ENCODE measurements around the gene RAB12.
A peak's percentile ranks its signal among the peaks of the same experiment; 100 is the strongest.

The RAB12 gene

DNA sequence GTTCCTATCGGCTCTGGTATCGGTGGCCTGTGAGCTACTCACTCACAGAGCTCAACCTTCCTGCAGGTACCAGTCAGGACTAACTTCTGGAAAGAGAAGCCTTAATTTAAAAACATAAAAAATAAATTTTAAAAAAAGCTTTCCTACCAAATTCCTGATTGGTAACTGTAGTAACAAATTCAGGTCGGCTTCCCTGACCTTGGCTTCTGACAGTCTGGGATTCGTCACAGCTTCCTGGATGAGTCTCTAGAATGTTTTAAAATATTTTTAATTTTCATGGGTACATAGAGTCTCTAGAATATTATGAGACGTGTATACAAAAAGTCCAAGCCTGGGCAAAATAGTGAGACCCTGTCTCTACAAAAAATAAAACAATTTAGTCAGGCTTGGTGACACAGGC is 51.1 kb downstream of the RAB12 start:
- no peak overlapping the region for H3K4me3 ChIP-seq (ENCODE audit: low read length)
- no peaks in the 10 kb centered on the region for H3K79me2 ChIP-seq (ENCODE audit: control insufficient read depth, low read length)
- no peaks in the 10 kb centered on the region for H4K20me1 ChIP-seq (ENCODE audit: control insufficient read depth, insufficient read depth, low read depth, low read length)
- H3K4me1 ChIP-seq (ENCODE audit: control insufficient read depth, low read length), result peaks cover 9% of the 10 kb centered on the region
- H3F3A ChIP-seq (ENCODE audit: control insufficient read depth, insufficient read depth), result no peaks in the 10 kb centered on the region
- H3K27me3 ChIP-seq (ENCODE audit: control insufficient read depth, low read length), result no peaks in the 10 kb centered on the region
- no peak overlapping the region for H3K4me2 ChIP-seq (ENCODE audit: low read length)
- no peaks in the 10 kb centered on the region for H3K36me3 ChIP-seq (ENCODE audit: control insufficient read depth, low read length)
- TF ChIP-seq EZH2phosphoT487 (IDR thresholded peaks at IDR 0.05; ENCODE audit: borderline replicate concordance, low read length), result no peak
- TF ChIP-seq, protein P1, sequence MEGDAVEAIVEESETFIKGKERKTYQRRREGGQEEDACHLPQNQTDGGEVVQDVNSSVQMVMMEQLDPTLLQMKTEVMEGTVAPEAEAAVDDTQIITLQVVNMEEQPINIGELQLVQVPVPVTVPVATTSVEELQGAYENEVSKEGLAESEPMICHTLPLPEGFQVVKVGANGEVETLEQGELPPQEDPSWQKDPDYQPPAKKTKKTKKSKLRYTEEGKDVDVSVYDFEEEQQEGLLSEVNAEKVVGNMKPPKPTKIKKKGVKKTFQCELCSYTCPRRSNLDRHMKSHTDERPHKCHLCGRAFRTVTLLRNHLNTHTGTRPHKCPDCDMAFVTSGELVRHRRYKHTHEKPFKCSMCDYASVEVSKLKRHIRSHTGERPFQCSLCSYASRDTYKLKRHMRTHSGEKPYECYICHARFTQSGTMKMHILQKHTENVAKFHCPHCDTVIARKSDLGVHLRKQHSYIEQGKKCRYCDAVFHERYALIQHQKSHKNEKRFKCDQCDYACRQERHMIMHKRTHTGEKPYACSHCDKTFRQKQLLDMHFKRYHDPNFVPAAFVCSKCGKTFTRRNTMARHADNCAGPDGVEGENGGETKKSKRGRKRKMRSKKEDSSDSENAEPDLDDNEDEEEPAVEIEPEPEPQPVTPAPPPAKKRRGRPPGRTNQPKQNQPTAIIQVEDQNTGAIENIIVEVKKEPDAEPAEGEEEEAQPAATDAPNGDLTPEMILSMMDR (IDR thresholded peaks at IDR 0.05; ENCODE audit: low read depth, low read length, poor library complexity, severe bottlenecking), result no peak
- no peaks in the 10 kb centered on the region for H3K9me3 ChIP-seq (ENCODE audit: control insufficient read depth, insufficient read depth, low read length)
- H3K9me2 ChIP-seq (replicated peaks; ENCODE audit: control insufficient read depth, low read length), result no peaks in the 10 kb centered on the region
- no peak overlapping the region for H3K27ac ChIP-seq (ENCODE audit: low read depth, low read length)

DNA sequence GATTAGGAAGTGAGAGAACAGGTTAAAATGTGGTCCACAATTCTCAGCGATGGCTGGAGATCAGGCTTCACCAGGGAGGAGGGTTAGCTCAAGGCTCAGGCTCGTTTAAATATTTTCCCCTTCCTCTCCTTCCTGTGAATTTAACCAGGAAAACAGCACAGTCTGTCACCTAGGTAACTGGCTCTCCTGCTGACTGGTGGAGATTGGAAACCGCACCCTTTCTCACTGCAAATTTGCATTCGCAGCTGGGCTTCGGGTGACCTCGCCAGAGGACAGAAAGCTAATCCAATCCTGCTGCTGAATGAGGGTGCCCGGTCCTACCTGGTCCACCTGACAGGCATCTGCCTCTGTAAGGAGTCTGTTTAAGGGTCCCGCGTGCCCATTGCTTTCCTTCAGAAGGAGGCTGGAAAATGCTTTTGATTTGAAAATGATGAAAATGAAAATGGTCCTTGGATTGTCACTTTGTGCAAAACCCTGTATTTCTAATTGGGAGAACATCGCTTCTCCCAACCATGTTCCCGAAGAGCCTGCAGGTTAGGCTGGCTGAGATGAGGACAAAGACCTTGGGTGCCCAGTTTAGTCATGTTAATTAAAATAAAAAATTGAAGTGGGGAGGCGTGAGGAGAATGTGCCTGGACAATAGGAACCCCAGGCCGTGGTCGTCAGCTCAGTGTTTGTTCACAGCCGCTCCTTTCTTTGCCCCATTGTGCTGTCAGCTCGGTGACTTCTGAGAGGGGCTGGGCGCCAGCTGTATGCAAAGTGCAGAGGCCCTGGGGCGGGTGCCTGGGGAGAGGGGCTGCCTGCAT is 52.7 kb downstream of the RAB12 start:
- no peak overlapping the region for H3K4me3 ChIP-seq (ENCODE audit: low read length)
- TF ChIP-seq EZH2phosphoT487 (IDR thresholded peaks at IDR 0.05; ENCODE audit: borderline replicate concordance, low read length), result no peak
- TF ChIP-seq, protein P1 (IDR thresholded peaks at IDR 0.05; ENCODE audit: low read depth, low read length, poor library complexity, severe bottlenecking), result no peak
- H3K4me2 ChIP-seq (ENCODE audit: low read length), result peak overlapping the region; percentile 27
- peaks cover 9% of the 10 kb centered on the region for H3K4me1 ChIP-seq (ENCODE audit: control insufficient read depth, low read length)
- H3F3A ChIP-seq (ENCODE audit: control insufficient read depth, insufficient read depth), result no peaks in the 10 kb centered on the region
- H3K36me3 ChIP-seq (ENCODE audit: control insufficient read depth, low read length), result no peaks in the 10 kb centered on the region
- no peaks in the 10 kb centered on the region for H4K20me1 ChIP-seq (ENCODE audit: control insufficient read depth, insufficient read depth, low read depth, low read length)
- no peaks in the 10 kb centered on the region for H3K9me3 ChIP-seq (ENCODE audit: control insufficient read depth, insufficient read depth, low read length)
- no peaks in the 10 kb centered on the region for H3K27me3 ChIP-seq (ENCODE audit: control insufficient read depth, low read length)
- no peak overlapping the region for H3K27ac ChIP-seq (ENCODE audit: low read depth, low read length)
- no peaks in the 10 kb centered on the region for H3K9me2 ChIP-seq (replicated peaks; ENCODE audit: control insufficient read depth, low read length)
- H3K79me2 ChIP-seq (ENCODE audit: control insufficient read depth, low read length), result no peaks in the 10 kb centered on the region

DNA sequence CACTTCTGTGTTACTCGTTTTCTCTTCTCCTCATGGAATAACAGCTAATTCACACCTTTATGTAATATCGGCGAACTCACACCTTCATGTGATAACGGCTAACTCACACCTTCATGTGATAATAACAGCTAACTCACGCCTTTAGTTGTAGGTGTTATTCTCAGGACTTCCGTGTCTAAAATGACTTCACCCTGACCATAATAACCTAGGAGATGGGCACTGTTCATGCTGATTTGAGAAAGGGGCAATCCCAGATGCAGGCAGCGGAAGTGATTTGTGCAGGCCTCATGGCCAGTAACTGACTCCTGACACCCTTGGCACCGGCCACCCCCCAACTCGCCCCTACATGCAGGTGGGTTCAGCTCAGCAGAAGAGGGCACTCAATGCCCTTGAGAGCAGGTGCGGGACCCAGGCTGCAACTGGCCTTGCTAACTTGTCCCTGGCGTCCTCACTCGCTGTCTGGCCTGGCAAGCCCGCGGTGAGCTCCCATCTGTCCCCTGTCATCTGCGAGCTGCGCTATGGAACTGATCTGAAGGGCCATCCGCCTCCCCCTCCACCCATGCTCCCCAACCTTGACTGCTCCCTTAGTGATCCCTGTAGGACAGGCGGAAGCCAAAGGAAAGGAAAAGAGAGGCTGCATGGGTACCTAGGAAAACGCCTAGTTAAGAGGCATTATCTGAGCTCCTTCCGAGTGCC is 53.5 kb downstream of the RAB12 start:
- H3K9me2 ChIP-seq (replicated peaks; ENCODE audit: control insufficient read depth, low read length), result no peaks in the 10 kb centered on the region
- no peaks in the 10 kb centered on the region for H3K79me2 ChIP-seq (ENCODE audit: control insufficient read depth, low read length)
- H3K27me3 ChIP-seq (ENCODE audit: control insufficient read depth, low read length), result no peaks in the 10 kb centered on the region
- H3K4me1 ChIP-seq (ENCODE audit: control insufficient read depth, low read length), result peaks cover 9% of the 10 kb centered on the region
- no peaks in the 10 kb centered on the region for H3F3A ChIP-seq (ENCODE audit: control insufficient read depth, insufficient read depth)
- no peak overlapping the region for H3K4me3 ChIP-seq (ENCODE audit: low read length)
- no peaks in the 10 kb centered on the region for H3K9me3 ChIP-seq (ENCODE audit: control insufficient read depth, insufficient read depth, low read length)
- TF ChIP-seq, protein P1 (IDR thresholded peaks at IDR 0.05; ENCODE audit: low read depth, low read length, poor library complexity, severe bottlenecking), result no peak
- no peak for TF ChIP-seq EZH2phosphoT487 (IDR thresholded peaks at IDR 0.05; ENCODE audit: borderline replicate concordance, low read length)
- no peaks in the 10 kb centered on the region for H3K36me3 ChIP-seq (ENCODE audit: control insufficient read depth, low read length)
- H3K27ac ChIP-seq (ENCODE audit: low read depth, low read length), result no peak overlapping the region
- H3K4me2 ChIP-seq (ENCODE audit: low read length), result no peak overlapping the region
- H4K20me1 ChIP-seq (ENCODE audit: control insufficient read depth, insufficient read depth, low read depth, low read length), result no peaks in the 10 kb centered on the region

Measured in DOHH2 (cell line).